B cell (primary cell): ENCODE measurements around the gene ALPK3. TPM values are rescaled to one million over a fixed set of nuclear protein-coding genes. Genes with fewer than 3 reads are reported as not detected.

Experiments used
- ATAC-seq: fragments of 200-7000 bp; cut with Tn5 transposase; one replicate; pipeline ENCODE4 v1.10.0; 2021; ENCODE audit warnings: low read depth, mild to moderate bottlenecking, moderate number of reproducible peaks, moderate library complexity
- CTCF ChIA-PET: fragments of 350-600 bp; sonication (Branson Sonifier 250); formaldehyde crosslinking; loops from one replicate; lab custom pipeline; 2021; ENCODE audit warnings: antibody characterized with exemption, inconsistent platforms; lab: Charles Lee
- POLR2A ChIA-PET: fragments of 350-600 bp; sonication (Branson Sonifier 250); formaldehyde crosslinking; loops from one replicate; lab custom pipeline; 2021; ENCODE audit warnings: antibody characterized with exemption; lab: Charles Lee
- DNase-seq: peaks from one replicate; pipeline ENCODE4 v3.0.0; 2013
- H2AFZ ChIP-seq: 2 replicates; pipeline ENCODE4 v1.6.1; 2012; ENCODE audit warnings: mild to moderate bottlenecking, low read depth, low read length; ENCODE audit not compliant: insufficient read depth, poor library complexity, severe bottlenecking
- H3K27ac ChIP-seq, 2 donors: 1 replicate in 1 of 2; 2 replicates in 1 of 2; pipeline ENCODE4 v1.5.1; 2012 to 2013; ENCODE audit warnings: low read length in 2 of 2, mild to moderate bottlenecking in 2 of 2, moderate library complexity in 1 of 2
- H3K27me3 ChIP-seq, 4 experiments: fragments of 200-600 bp in 1 of 4; sonication (generic) in 1 of 4; replicated peaks in 1 of 4; 1 replicate in 2 of 4; 2 replicates in 2 of 4; pipeline versions ENCODE4 v1.6.1 to v1.7.0; 2013 to 2016; ENCODE audit warnings: low read length in 3 of 4, mild to moderate bottlenecking in 2 of 4, mixed read lengths in 1 of 4, moderate library complexity in 1 of 4; ENCODE audit not compliant: insufficient read depth in 4 of 4, control insufficient read depth in 3 of 4; ENCODE audit errors: control extremely low read depth in 1 of 4
- H3K36me3 ChIP-seq, 2 experiments: replicated peaks in 1 of 2; 1 replicate in 1 of 2; 2 replicates in 1 of 2; pipeline versions ENCODE4 v1.6.1 to v1.7.1; 2013; ENCODE audit warnings: low read length in 1 of 2; ENCODE audit not compliant: insufficient read depth in 2 of 2, control insufficient read depth in 1 of 2; ENCODE audit errors: control extremely low read depth in 1 of 2, extremely low read depth in 1 of 2
- H3K4me1 ChIP-seq, 2 donors: fragments of 200-600 bp in 1 of 2; sonication (generic) in 1 of 2; 1 replicate in 1 of 2; 2 replicates in 1 of 2; pipeline versions ENCODE4 v1.5.1 to v1.6.1; 2013 to 2017; ENCODE audit warnings: low read length in 2 of 2; ENCODE audit not compliant: control insufficient read depth in 2 of 2, insufficient read depth in 2 of 2
- H3K4me2 ChIP-seq: replicated peaks from 2 replicates; pipeline ENCODE3; 2012; ENCODE audit warnings: mild to moderate bottlenecking, low read depth, low read length; ENCODE audit not compliant: poor library complexity, severe bottlenecking
- H3K4me3 ChIP-seq, 5 experiments: fragments of 200-600 bp in 1 of 5; sonication (generic) in 1 of 5; 1 replicate in 3 of 5; 2 replicates in 2 of 5; pipeline versions ENCODE4 v1.5.1 to v1.7.0; 2011 to 2016; ENCODE audit warnings: low read length in 4 of 5, mild to moderate bottlenecking in 4 of 5, low read depth in 2 of 5, control low read depth in 1 of 5, moderate library complexity in 1 of 5; ENCODE audit not compliant: insufficient read depth in 1 of 5; ENCODE audit errors: control extremely low read depth in 1 of 5, extremely low read depth in 1 of 5
- H3K79me2 ChIP-seq: fragments of 200-600 bp; sonication (generic); one replicate; pipeline ENCODE4 v1.6.0; 2016; ENCODE audit warnings: low read length; ENCODE audit not compliant: control insufficient read depth, insufficient read depth
- H3K9ac ChIP-seq: fragments of 200-600 bp; sonication (generic); 2 replicates; pipeline ENCODE4 v1.6.1; 2017; ENCODE audit warnings: mild to moderate bottlenecking, low read length, moderate library complexity
- H3K9me3 ChIP-seq, 3 donors: one replicate each; pipeline versions ENCODE4 v1.6.1 to v1.7.1; 2013; ENCODE audit warnings: low read length in 2 of 3; ENCODE audit not compliant: control insufficient read depth in 2 of 3, insufficient read depth in 1 of 3; ENCODE audit errors: control extremely low read depth in 1 of 3
- H4K20me1 ChIP-seq: 2 replicates; pipeline ENCODE4 v1.6.0; 2012; ENCODE audit warnings: mild to moderate bottlenecking, low read length; ENCODE audit not compliant: insufficient read depth, control insufficient read depth, poor library complexity, severe bottlenecking
- H3K27ac Mint-ChIP-seq: one replicate; pipeline ENCODE4 v1.8.0; 2021; ENCODE audit warnings: mixed read lengths
- H3K27me3 Mint-ChIP-seq: one replicate; pipeline ENCODE4 v1.8.0; 2021; ENCODE audit warnings: mixed read lengths
- H3K4me1 Mint-ChIP-seq: one replicate; pipeline ENCODE4 v1.8.0; 2021; ENCODE audit warnings: mixed read lengths
- H3K4me3 Mint-ChIP-seq: one replicate; pipeline ENCODE4 v1.8.0; 2021; ENCODE audit warnings: mixed read lengths
- H3K9me3 Mint-ChIP-seq: one replicate; pipeline ENCODE4 v1.8.0; 2022; ENCODE audit warnings: mixed read lengths; ENCODE audit not compliant: insufficient read depth
- CTCF ChIP-seq: fragments of 200-600 bp; IDR thresholded peaks from one replicate; pipeline ENCODE4 v1.8.0; 2022; ENCODE audit warnings: antibody characterized with exemption, mild to moderate bottlenecking
- EZH2 ChIP-seq: IDR thresholded peaks from 2 replicates; pipeline ENCODE4 v1.6.1; 2012; ENCODE audit warnings: borderline replicate concordance, low read depth, mild to moderate bottlenecking, moderate library complexity, low read length; ENCODE audit not compliant: insufficient read depth, poor library complexity, severe bottlenecking
- WGBS: methylation state at CpG from one replicate; pipeline ENCODE4 v1.1.5; 2013; ENCODE audit warnings: missing lambda C conversion rate; ENCODE audit not compliant: insufficient coverage; 5-methylcytosine and 5-hydroxymethylcytosine counted together
- intact Hi-C: fragments of 100-400 bp; cut with micrococcal nuclease; formaldehyde crosslinking; loops from one replicate; pipeline ENCODE4 v1.10.0; 2022
- polyA plus RNA-seq: library from polyadenylated mRNA; depleted of rRNA; stranded (reverse); fragments of >200 nt; gene quantifications from 2 replicates; pipeline ENCODE4 v1.2.3, GENCODE V29; 2012
- total RNA-seq, 2 donors: library from RNA; stranded (reverse); fragments of 120-200 nt in 1 of 2; gene quantifications; 1 replicate in 1 of 2; 2 replicates in 1 of 2; pipeline versions ENCODE4 v1.2.3 to v1.2.4, GENCODE V29; 2013 to 2022

ALPK3 gene
- total and polyA plus RNA-seq, 2 donors (not counting 1 experiment from before 2014, with no cell fraction given) = 0.07 to 0.15 TPM

- no peak overlapping the region for H2AFZ ChIP-seq
- no peaks in the 10 kb centered on the region for H3K79me2 ChIP-seq
- Mint-ChIP-seq H3K4me3 (no peak overlapping the region), H3K27me3 (peaks cover 14% of the 10 kb centered on the region), H3K4me1 (no peaks in the 10 kb centered on the region), H3K27ac (no peak overlapping the region), H3K9me3 (no peaks in the 10 kb centered on the region)
- no peak overlapping the region for H3K4me2 ChIP-seq
- CTCF ChIA-PET = no interaction called here
- no peak overlapping the region for H3K4me3 ChIP-seq
- no peak overlapping the region for H3K9ac ChIP-seq
- H3K36me3 ChIP-seq = no peaks in the 10 kb centered on the region
- no peaks in the 10 kb centered on the region for H3K9me3 ChIP-seq
- H3K27me3 ChIP-seq = no peaks in the 10 kb centered on the region
- ATAC-seq (no peak), DNase-seq (no peak)
- 86% methylated on average over 4 of the region's 4 CpGs for WGBS
- H3K27ac ChIP-seq = no peak overlapping the region
- H3K4me1 ChIP-seq = no peaks in the 10 kb centered on the region
- no peak for TF ChIP-seq EZH2
- TF ChIP-seq CTCF = no peak
- H4K20me1 ChIP-seq = no peaks in the 10 kb centered on the region
- POLR2A ChIA-PET = no interaction called here
- intact Hi-C loops = no loop called here
Measured at GRCh38 chr15:84887938-84888337, 70.8 kb downstream of the ALPK3 start.

DNA sequence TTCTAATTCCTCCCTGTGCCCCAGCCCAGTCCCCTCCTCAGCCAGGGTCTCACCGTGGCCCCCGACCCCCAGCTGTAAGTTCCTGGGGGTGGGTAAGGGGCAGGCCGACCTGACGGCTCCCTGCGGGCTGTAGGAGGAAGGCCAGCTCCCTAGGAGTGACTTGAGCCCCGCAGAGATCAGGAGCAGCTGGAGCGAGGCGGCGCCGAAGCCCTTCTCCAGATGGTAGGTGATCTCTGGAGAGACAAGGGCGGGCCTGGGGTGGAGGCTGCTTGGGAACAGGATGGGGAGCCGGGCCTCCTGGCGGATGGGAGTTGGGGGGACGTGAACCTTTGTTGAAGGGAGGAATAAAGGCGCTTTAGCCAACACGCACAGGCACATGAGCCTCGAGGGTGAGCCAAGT, 71.5 kb downstream of the ALPK3 start:
- Histone ChIP-seq H4K20me1 (no peaks in the 10 kb centered on the region), H3K27ac (no peak overlapping the region), H3K4me1 (no peaks in the 10 kb centered on the region), H3K36me3 (no peaks in the 10 kb centered on the region), H3K4me3 (no peak overlapping the region), H3K4me2 (no peak overlapping the region), H3K9ac (no peak overlapping the region), H3K9me3 (no peaks in the 10 kb centered on the region), H3K79me2 (no peaks in the 10 kb centered on the region), H2AFZ (no peak overlapping the region), H3K27me3 (no peaks in the 10 kb centered on the region)
- no peak for ATAC-seq
- TF ChIP-seq EZH2 (no peak), CTCF (no peak)
- DNase-seq = no peak
- Mint-ChIP-seq H3K27ac (no peak overlapping the region), H3K4me3 (no peak overlapping the region), H3K4me1 (no peaks in the 10 kb centered on the region), H3K9me3 (no peaks in the 10 kb centered on the region), H3K27me3 (peaks cover 18% of the 10 kb centered on the region)
- intact Hi-C loops = no loop called here
- ChIA-PET CTCF (no interaction called here), POLR2A (no interaction called here)
- 90% methylated on average over 15 of the region's 17 CpGs for WGBS
